Glomerular endothelial cell (primary cell): ENCODE results near the gene PPP2R5E. TPM values are rescaled to one million over a fixed set of nuclear protein-coding genes. Genes with fewer than 3 reads are reported as not detected.
A peak's percentile ranks its signal among the peaks of the same experiment; 100 is the strongest.
"Not testable (repeated sequence)": the region's sequence is repeated elsewhere in the genome, so short reads cannot be mapped to it uniquely, and the experiment has no call there.

ENCODE experiments used
- DNase-seq: peaks from one replicate; pipeline ENCODE4 v3.0.0-alpha.2; 2011; ENCODE audit warnings: low read depth, low spot score; ENCODE audit errors: extremely low read depth
- total RNA-seq: library from RNA; depleted of rRNA; stranded (reverse); fragments of >200 nt; gene quantifications from 2 replicates; pipeline ENCODE4 v1.2.3, GENCODE V29; 2015

Gene PPP2R5E
- total RNA-seq, 1 donor from 2014 or later = 30.8 TPM

DNA sequence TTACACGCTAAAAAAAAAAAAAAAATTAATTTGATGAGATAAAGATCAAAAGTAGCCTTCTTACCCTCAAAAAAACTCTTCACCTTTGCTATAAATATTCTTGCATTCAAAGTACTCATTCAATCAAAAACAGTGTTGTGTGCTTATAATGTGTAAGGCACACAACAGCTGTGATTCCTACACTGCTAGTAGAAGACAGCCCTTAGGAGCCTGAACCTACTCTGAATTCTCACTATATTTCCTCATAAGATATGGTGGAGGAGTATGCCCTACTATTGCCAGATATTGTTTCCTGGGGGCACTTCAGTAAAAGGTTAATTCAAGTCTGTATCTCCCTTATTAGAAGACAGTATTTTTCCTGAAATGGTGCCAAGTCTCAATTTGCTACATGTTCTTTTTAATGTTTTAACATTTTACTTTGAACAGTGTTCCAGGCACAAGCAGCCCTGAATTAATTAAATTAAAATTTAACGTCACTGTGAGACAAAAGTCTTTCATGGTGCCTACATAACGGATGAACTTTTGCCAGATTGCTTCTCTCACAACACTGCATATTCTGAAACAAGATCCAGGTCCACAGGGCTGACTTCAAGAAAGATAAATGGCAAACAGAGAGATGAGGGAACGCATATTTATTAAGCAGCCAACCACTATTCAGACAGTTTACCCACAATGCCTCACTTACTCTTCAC, 19.3 kb downstream of the PPP2R5E start:
- no peak for DNase-seq

DNA sequence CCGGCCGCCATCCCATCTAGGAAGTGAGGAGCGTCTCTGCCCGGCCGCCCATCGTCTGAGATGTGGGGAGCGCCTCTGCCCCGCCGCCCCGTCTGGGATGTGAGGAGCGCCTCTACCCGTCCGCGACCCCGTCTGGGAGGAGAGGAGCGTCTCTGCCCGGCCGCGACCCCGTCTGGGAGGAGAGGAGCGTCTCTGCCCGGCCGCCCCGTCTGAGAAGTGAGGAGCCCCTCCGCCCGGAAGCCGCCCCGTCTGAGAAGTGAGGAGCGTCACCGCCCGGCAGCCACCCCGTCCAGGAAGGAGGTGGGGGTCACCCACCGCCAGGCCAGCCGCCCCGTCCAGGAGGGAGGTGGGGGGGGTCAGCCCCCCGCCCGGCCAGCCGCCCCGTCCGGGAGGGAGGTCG, 20.7 kb downstream of the PPP2R5E start:
- not testable (repeated sequence) for DNase-seq

DNA sequence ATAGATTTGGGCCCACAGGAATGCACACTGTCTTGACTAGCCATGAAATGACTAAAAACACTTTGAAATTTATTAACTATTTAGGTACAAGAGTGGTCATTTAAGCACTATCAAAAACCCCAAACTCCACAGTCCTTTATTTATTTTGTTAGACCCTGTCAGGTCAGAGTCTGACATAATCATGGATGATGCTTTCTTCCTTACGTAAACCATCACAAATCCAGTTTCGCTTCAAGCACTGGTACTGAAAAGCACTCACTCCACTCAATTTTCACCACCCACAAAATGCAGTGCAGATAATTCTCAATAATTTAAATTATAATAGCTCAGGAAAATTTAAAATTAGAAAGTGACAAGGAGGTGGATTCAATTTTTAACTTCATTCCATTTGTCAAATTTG, 25.8 kb downstream of the PPP2R5E start:
- DNase-seq = no peak

DNA sequence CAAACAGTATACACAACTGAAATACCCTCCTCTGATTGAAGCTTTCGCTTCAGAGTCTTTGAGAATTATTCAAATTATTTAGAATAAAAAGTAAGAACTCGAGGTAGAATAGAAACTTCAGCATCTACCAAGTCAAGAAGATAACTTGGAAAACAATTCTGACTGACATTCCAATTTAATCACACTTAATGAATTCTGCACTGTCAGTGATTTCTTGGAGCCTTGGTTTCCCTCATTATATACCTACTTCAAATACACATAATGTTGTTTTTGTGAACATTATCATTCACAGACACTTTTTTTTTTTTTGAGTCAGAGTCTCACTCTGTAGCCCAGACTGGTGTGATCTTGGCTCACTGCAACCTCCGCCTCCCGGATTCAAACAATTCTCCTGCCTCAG, 27.9 kb downstream of the PPP2R5E start:
- no peak for DNase-seq

DNA sequence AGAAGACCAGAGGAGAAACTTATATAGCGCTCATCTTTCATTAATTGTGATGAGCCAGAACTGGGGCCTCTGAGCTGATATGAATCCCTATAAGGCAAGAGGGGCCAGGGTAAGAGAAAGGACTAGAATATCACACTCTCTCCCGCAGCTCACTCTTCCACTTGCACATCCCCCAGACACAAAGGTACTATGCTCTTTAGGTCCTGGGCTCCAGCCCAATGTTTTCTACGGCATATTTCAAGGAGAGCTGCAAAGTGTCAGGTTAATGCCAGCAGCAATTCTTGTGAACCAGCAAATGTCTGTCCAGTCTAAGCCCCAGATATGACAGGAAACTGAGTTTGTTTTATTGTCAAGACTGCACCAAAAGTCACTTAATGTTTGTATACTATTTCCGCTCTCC, 29.4 kb downstream of the PPP2R5E start:
- DNase-seq = no peak

DNA sequence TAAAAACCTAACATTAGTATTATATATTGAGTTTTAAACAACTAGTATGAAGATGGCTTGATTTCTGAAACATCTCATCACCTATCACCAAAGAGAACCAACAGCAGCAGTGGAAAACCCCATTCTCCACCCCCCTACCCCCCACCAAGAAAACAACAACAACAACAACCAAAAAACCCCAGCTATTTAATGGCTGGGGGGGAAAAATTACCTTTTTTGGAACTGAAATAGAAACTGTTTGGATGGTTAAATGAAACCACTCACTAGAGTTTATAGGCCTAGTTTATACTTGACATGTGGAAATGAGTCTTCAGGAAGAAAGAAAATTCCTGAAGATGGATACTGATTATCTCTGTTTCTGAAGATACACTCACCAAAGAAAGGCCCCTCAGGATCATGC, 30.3 kb downstream of the PPP2R5E start:
- DNase-seq = no peak

DNA sequence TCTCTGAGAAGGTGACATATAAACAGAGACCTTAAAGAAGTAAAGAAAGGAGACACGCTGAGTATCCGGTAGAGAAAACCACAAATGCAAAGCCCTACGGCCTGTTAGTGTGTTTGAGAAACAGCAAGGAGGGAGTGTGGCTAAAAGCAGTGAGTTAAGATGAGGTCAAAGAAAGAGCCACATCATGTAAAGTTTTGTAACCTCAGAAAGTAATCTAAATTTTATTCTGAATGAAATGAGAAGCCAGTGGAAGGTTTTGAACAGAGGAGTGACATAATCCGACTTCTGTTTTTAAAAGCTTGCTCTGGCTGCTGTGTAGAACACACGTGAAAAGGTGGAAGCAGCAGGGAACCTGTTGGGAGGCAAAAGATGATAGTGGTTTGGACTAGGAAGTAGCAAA, 32.6 kb downstream of the PPP2R5E start:
- DNase-seq = no peak

DNA sequence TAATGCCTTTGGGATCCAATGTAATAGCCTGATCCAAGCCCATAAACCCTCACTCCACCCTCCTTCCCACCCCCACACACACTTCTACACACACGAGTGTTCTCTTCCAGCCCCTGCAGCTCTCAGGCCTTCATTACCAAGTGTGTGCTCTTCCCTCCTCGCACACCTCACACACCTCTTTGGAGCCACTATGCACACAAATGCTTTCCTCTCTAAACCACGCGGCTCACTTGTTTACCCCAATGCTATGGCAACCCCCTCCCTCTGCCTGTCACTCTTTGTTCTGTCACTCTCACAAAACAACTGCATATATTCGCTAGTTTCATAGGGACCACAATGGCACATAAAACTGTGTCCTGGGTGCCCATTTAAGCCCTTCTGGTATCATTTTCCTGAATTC, 35.1 kb downstream of the PPP2R5E start:
- no peak for DNase-seq

DNA sequence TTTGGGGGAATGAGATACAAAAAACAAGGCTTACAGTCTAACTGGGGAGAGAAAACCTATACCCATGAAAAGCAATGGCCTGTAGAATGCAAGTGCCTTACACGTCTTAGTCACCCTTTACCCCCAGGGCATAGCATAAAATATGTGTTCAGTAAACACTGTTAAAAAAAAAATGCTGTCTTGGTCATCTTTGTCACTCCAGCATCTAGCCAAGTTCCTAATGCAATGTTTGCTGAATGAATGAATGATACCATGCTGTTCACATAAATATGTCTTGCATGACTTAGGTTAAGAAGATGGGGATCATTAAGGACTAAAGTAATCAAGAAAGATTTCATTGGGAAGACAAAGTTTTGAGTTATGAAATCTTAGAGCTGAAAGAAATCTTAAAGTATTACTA, 38.5 kb downstream of the PPP2R5E start:
- no peak for DNase-seq

DNA sequence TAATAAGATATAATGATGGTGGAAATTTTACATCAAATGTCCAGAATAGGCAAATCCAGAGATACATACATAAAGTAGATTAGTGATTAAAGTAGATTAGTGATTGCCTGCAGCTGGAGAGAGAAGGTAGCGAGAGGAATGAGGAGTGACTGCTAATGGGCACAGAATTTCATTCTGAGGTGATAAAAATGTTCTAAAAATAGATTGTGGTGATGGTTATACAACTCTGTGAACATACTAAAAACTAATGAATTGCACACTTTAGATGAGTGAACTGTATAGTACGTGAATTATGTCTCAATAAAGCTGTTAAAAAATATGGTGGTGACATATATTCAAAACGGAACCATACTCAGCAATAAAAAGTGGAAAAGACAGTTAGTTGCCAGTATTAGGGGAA, 41.7 kb downstream of the PPP2R5E start:
- DNase-seq = no peak

DNA sequence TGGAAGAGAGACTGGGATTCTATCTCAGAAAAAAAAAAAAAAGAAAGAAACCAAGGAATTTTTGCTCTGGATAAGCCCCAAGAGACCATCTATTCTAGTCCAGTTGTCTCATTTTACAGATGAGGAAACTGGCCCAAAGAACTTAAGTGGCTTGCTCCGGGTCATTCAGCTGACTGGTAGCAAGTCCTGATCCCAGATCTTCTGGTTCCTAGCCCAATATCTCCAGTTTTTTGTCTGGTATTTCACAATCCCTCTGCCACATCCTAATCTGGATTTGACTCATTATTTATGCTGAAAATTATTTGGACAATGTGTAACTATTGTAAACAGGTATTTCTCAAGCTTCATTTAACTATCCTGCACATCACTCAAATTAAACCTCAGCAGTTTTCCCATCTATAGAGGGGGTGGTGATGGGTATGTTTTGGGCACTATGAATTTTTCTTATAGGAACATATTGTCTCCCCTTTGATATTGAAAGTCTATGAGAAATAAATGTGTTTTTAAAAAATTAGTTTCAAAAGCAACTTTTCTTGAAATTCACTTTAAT, 43.4 kb downstream of the PPP2R5E start:
- DNase-seq = no peak

DNA sequence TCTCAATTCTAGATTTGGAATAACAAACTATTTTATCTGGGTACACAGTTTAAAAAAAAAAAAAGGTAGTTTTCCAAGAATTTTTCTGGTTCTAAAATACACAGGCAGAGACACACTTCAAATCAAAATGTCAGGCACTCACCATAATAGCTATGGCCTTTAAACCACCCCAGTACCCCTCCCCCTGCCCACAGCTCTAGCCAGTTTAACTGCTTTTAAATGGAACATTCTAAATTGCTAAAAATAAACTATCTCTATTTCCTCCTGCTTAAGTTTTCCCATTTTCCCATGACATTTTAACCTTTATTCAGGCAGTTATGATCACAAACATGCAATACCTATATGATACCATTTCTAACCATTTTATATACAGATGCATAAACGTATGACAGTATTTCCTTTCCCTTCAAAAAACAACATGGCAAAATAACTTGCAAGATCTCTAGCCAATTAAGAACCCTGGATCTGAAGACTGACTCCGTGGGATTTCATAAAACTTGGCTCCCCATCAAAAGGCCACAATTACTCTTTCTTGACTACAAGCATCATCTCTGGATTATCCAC, 46.3 kb downstream of the PPP2R5E start:
- DNase-seq = peak; percentile 23

DNA sequence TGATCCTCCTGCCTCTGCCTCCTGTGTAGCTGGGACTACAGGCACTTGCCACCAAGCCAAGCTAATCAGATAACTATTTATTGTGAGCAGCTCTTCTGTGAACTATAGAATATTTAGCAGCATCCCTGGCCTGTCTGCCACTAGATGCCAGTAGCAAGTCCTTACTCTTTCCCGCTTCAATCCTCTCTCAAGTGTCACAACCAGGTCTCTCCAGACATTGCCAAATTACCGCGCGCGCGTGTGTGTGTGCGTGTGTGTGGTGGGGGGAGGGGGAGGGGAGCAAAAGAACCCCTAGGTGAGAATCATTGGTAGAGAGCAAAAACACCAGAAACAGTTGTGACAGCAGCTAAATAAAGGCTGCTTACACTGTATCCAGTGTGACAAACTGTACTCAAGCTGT, 49.9 kb downstream of the PPP2R5E start:
- DNase-seq = no peak

DNA sequence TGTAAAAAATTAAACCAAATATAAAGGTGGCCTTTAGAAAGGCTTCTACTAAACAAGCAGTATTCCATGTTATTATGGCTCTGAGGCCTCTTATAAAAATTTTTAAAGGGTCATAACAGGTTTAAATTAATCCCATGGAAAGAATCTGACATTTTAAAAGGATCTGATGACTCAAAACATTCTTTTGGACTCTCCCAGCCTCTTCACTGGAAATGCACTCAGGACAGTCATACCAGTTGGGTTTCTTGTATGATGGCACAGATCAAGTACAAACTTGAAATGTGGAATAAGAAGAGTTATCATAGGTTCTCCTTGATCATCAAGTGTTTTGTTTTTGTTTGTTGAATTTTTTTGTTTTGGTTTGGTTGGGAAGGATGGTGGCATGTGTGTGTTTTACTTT, 50.8 kb downstream of the PPP2R5E start:
- DNase-seq = no peak

DNA sequence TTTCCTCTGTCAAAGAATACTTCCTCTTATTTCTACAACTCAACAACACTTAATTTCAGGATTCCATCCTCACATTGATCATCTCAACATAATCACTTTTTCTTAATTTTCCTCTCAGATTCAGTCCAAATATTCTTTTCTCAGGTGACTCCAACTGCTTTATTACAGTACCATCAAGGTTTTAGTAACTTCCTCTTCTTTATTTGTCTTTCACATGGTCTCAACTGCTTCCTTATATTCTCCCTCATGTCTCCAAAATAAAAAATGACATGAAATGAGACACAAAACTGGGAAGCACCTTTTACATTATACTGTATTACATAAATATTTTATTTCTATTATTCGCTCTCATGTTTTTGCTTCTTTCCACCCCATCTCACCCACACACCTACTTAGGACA, 55.5 kb downstream of the PPP2R5E start:
- DNase-seq = no peak

DNA sequence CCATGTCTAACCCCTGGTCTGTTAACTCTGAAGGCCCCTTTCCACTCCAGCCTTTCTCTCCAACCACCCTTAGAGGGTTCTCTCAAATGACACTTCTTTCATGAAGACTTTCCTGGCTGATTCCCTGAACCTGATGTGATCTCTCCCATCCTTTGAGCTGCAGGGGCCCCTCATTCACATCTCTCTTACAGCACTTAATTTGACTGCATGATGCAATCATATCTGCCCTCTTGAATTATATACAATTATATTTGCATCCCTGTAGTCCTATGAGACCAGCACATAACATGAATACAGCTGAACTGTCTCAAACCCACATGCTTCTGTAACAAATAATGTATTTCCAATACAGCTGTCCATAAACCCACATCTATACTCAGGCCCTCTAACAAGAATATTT, 56.4 kb downstream of the PPP2R5E start:
- no peak for DNase-seq

DNA sequence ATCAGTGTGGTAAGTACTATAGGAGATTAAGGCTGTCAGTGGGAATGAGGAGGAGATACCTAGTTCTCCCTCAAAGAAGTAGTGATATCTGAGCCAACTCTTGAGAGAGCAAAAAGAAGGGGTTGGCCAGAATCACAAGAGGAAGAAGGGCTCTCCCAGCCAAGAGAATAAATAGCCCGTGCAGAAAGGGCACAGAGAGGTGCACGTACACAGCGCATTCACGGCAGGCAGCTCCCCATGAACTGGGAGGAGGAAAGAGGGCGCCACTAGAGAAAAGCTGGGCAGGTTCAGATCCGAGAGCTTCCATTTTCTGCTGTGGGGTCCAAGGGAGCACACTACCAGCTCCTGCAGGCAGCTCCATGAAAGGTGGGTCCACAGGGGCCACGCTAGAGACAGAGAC, 59.9 kb downstream of the PPP2R5E start:
- no peak for DNase-seq

DNA sequence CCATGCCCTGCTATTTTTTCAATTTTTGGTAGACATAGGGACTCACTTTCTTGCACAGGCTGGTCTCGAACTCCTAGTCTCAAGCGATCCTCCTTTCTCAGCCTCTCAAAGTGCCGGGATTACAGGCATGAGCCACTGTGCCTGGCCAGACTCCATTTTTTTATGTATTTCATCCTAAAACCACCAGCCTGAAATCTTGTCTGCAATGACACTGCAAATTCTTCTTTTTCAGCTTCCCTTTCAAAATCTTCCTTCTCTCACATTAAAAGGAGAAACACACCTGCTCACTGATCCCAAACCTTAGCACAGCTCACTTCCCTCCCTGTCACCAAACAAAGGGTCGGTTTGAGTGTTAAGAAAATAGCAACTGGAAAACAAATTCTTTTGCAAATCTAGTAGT, 62.6 kb downstream of the PPP2R5E start:
- DNase-seq = no peak

DNA sequence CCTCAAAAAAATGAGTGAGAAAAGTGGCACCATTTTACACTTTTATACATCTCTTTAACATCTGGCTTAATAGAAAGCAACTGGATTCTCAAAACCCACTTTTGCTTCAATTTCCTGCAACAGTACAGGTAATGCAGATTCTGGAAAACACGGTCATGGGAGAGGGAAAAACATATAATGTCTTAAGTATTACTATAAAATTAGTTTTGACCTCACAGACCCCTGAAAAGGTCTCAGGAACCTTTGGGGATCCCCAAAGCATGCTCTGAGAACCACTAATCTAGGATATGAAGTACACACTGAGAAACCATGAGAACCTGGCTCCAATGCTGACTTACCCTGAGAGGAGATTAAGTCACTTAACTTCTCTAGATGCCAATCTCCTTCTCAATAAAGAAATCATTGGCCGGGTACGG, 64.7 kb downstream of the PPP2R5E start:
- DNase-seq = no peak

DNA sequence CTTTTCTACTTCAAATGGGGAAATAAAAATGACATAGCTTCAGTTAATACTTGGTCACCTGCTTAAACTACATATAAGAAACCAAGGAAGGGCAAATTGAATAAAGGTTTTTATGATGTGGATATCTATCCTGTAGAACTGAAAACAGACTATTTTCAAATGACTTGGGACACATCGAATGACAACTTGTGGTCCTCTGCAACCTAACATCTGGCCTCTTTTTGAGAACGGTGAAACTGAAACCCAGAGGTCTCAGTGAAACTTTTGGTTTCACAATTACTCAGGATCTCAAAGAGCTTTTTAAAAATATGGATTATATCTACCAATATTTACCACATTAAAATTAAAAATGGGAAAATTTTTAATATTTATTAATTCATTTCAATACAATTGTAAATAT, 65.2 kb downstream of the PPP2R5E start:
- no peak for DNase-seq

DNA sequence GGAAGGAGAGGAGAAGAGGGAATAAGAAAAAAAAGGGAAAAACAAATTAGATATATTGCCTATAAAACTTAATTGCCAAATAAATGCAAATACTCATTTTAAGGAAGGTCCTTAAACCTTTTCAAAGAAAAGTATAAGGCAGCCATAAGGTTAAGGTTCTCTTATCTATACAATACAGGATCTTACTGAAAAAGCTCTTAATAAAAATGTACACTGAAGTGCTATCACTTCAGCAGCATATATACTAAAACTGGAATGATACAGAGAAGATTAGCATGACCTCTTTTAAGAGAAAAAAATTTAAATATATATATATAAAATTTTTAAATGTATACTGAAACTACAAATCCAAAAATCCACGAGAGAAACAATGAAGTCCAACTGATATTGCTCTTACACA, 65.6 kb downstream of the PPP2R5E start:
- no peak for DNase-seq

DNA sequence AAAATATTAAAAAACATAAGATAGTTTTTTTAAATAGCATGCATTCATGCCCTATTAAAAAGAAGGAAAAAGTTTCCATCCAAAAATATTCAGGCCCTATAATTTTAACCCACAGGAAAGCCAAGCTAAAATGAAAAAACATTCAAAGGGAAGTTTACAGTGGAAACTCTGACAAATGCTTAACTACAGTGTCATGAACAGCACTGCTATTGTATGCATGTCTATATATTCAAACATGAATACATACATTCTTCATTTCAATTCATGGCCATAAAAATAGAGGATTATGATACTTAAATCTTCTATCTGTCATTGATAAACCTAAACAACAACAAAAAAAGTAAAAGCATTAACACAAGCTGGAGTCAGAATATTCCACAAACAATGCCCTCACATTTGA, 67.4 kb downstream of the PPP2R5E start:
- DNase-seq = peak; percentile 14

DNA sequence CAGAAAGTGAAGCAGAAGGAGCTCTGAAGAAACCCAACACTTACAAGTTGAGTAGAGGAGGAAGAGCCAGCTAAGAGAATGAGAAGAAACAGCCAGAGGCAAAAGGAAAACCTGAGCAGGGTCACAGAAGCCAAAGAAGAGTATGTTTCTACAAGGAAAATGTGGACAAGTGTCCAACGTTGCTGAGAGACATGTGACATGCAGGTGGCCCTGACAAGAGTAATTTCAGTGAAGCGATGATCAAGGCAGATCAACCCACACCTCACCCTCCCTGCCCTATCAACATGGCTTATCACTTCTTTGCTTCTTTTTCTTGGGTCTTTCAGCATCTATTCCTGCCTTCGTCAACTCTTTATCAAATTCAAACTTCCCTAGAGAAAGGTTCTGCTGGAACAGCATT, 68.3 kb downstream of the PPP2R5E start:
- no peak for DNase-seq
